Erythroblast (primary cell): Measurements from ENCODE around the gene EVA1B.

Source experiments
- GATA1 ChIP-seq: IDR thresholded peaks from 2 replicates; pipeline ENCODE4 v1.6.1; 2011; ENCODE audit warnings: low read depth, mild to moderate bottlenecking, control low read depth, low read length, moderate library complexity
- POLR2A ChIP-seq: IDR thresholded peaks from 2 replicates; pipeline ENCODE4 v1.6.1; 2011; ENCODE audit warnings: mild to moderate bottlenecking, low read length

- TF ChIP-seq POLR2A (no peak), GATA1 (no peak)
These were observed 2.7 kb downstream of the EVA1B start for GRCh38 chr1:36320767-36321118.
